ENCODE data around the gene MEIKIN.

DNA sequence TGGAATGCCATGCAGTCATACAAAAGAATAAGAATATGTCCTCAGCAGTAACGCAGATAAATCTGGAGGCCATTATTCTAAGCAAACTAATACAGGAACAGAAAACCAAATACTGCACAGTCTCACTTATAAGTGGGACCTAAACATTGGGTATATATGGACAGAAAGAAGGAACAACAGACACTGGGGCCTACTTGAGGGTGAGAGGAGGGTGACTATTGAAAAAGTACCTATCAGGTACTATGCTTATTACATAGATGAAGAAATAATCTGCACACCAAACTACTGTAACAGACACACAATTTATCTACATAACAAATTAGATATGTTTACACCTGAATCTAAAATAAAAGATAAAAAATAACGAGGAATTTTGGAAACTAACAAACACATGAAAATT, 38.8 kb downstream of the MEIKIN start:
- TF ChIP-seq, protein P1, sequence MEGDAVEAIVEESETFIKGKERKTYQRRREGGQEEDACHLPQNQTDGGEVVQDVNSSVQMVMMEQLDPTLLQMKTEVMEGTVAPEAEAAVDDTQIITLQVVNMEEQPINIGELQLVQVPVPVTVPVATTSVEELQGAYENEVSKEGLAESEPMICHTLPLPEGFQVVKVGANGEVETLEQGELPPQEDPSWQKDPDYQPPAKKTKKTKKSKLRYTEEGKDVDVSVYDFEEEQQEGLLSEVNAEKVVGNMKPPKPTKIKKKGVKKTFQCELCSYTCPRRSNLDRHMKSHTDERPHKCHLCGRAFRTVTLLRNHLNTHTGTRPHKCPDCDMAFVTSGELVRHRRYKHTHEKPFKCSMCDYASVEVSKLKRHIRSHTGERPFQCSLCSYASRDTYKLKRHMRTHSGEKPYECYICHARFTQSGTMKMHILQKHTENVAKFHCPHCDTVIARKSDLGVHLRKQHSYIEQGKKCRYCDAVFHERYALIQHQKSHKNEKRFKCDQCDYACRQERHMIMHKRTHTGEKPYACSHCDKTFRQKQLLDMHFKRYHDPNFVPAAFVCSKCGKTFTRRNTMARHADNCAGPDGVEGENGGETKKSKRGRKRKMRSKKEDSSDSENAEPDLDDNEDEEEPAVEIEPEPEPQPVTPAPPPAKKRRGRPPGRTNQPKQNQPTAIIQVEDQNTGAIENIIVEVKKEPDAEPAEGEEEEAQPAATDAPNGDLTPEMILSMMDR (IDR thresholded peaks at IDR 0.05; ENCODE audit: low read depth, low read length, missing input control) = no peak
- TF ChIP-seq TAF1 (conservative IDR thresholded peaks at IDR 0.05) = no peak
- TF ChIP-seq HNF4G (IDR thresholded peaks at IDR 0.05) = no peak
- no peak for TF ChIP-seq GABPA (IDR thresholded peaks at IDR 0.05 in 1 of 2, conservative IDR thresholded peaks at IDR 0.05 in 1 of 2)
- TF ChIP-seq, protein P2, sequence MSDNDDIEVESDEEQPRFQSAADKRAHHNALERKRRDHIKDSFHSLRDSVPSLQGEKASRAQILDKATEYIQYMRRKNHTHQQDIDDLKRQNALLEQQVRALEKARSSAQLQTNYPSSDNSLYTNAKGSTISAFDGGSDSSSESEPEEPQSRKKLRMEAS (IDR thresholded peaks at IDR 0.05) = no peak
- TF ChIP-seq, protein P3, sequence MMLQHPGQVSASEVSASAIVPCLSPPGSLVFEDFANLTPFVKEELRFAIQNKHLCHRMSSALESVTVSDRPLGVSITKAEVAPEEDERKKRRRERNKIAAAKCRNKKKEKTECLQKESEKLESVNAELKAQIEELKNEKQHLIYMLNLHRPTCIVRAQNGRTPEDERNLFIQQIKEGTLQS (IDR thresholded peaks at IDR 0.05) = no peak
- TF ChIP-seq SP1 (IDR thresholded peaks at IDR 0.05) = no peak
